NCI-H2196 (cell line): ENCODE data around the gene MTRF1L.
"Not testable (repeated sequence)": the region's sequence is repeated elsewhere in the genome, so short reads cannot be mapped to it uniquely, and the experiment has no call there.

Experiments
- DNase-seq: peaks from one replicate; lab custom pipeline; 2025; ENCODE audit not compliant: unreplicated experiment; lab: John Stamatoyannopoulos, UW

Gene MTRF1L

GRCh38 chr6:152973916-152974315 lies 28.6 kb downstream of the MTRF1L start:
- DNase-seq, result no peak

GRCh38 chr6:152969688-152970418 lies 32.7 kb downstream of the MTRF1L start:
- no peak for DNase-seq

- DNase-seq, result not testable (repeated sequence)
Measured at GRCh38 chr6:152966168-152966894, 36.2 kb downstream of the MTRF1L start.

GRCh38 chr6:152959333-152959732 lies 43.2 kb downstream of the MTRF1L start:
- no peak for DNase-seq

GRCh38 chr6:152957796-152958195 lies 44.7 kb downstream of the MTRF1L start:
- DNase-seq, result no peak

- peak; percentile 4 for DNase-seq
Measured at GRCh38 chr6:152954443-152954842, 48.1 kb downstream of the MTRF1L start.

- peak; percentile 44 for DNase-seq
Measured at GRCh38 chr6:152952866-152953509, 49.5 kb downstream of the MTRF1L start.

GRCh38 chr6:152952045-152952444 lies 50.5 kb downstream of the MTRF1L start:
- DNase-seq, result no peak

- DNase-seq, result no peak
Measured at GRCh38 chr6:152950240-152950639, 52.3 kb downstream of the MTRF1L start.

GRCh38 chr6:152948150-152948768 lies 54.2 kb downstream of the MTRF1L start:
- DNase-seq, result peak; percentile 22

- no peak for DNase-seq
Measured at GRCh38 chr6:152946995-152947394, 55.5 kb downstream of the MTRF1L start.

GRCh38 chr6:152946484-152946883 lies 56.0 kb downstream of the MTRF1L start:
- DNase-seq, result no peak

GRCh38 chr6:152943260-152943897 lies 59.1 kb downstream of the MTRF1L start:
- DNase-seq, result no peak

- DNase-seq, result no peak
Measured at GRCh38 chr6:152942319-152942869, 60.1 kb downstream of the MTRF1L start.

- DNase-seq, result no peak
Measured at GRCh38 chr6:152941746-152942145, 60.8 kb downstream of the MTRF1L start.
